Fibroblast of skin of abdomen (primary cell): ENCODE data around the gene CUL2.
A peak's percentile ranks its signal among the peaks of the same experiment; 100 is the strongest.
"Not testable (repeated sequence)": the region's sequence is repeated elsewhere in the genome, so short reads cannot be mapped to it uniquely, and the experiment has no call there.

Source experiments
- DNase-seq: peaks from one replicate; pipeline ENCODE4 v3.0.0-alpha.2; 2013

Gene CUL2

DNA sequence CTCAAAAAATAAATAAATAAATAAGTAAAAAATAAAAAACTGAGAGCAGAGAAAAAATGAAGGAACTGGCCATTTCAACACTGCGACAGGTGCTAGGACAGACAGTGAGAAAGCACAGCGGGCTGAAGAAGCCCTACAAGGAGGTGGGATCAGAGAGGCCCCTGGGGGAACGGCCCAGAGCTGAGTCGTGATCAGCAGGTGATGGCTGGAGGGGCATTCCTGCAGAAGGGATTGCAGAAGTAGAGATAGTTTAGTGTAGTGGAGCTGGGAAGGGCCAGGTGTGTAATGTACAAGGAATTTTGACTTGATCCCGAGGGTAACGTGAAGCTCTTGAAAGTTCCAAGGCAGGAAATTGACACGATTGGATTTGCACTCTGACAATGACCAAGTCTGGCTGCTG lies 112.1 kb downstream of the CUL2 start:
- no peak for DNase-seq

GRCh38 chr10:34976380-34976910 lies 113.7 kb downstream of the CUL2 start:
- not testable (repeated sequence) for DNase-seq

DNA sequence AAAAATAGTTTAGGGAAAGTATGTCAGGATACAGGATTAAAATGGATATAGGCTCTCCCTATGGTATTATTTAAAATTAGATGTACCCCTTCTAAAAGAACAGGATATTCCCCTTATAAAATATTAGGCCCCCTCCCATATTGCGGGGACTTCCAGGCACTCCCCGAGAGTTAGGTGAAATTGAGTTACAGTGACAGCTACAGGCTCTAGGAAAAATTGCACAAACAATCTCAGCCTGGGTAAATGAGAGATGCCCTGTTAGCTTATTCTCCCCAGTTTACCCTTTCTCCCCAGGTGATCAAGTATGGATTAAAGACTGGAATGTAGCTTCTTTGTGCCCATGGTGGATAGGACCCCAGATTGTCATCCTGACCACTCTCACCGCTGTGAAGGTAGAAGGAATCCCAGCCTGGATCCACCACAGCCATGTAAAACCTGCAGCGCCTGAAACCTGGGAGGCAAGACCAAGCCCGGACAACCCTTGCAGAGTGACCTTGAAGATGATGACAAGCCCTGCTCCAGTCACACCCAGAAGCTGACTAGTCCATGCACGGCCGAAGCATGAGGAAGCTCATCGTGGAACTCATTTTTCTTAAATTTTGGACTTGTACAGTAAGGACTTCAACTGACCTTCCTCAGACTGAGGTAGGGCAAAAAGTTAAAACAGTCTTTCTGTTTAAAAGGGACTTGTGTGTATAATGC lies 115.6 kb downstream of the CUL2 start:
- not testable (repeated sequence) for DNase-seq

DNA sequence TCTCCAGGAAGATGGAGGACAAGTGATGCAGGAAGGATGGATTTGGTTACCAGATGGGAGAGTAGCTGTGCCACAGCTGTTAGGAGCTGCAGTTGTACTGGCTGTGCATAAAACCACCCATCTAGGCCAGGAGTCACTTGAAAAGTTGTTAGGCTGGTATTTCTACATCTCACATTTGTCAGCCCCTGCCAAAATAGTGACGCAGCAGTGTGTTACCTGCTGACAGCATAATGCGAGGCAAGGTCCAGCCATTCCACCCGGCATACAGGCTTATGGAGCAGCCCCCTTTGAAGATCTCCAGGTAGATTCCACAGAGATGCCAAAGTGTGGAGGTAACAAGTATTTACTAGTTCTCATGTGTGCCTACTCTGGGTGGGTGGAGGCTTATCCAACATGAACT lies 116.4 kb downstream of the CUL2 start:
- not testable (repeated sequence) for DNase-seq

DNA sequence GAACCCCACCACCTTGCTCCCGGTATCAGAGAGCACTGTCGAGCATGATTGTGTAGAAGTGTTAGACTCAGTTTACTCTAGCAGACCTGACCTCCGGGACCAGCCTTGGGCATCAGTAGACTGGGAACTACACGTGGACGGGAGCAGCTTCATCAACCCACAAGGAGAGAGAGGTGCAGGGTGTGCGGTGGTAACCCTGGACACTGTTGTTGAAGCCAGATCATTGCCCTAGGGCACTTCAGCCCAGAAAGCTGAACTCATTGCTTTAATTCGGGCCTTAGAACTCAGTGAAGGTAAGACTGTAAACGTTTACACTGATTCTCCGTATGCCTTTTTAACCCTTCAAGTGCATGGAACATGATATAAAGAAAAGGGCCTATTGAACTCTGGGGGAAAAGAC lies 117.0 kb downstream of the CUL2 start:
- DNase-seq, result not testable (repeated sequence)

- not testable (repeated sequence) for DNase-seq
These were observed 117.5 kb downstream of the CUL2 start for GRCh38 chr10:34972591-34972990.

DNA sequence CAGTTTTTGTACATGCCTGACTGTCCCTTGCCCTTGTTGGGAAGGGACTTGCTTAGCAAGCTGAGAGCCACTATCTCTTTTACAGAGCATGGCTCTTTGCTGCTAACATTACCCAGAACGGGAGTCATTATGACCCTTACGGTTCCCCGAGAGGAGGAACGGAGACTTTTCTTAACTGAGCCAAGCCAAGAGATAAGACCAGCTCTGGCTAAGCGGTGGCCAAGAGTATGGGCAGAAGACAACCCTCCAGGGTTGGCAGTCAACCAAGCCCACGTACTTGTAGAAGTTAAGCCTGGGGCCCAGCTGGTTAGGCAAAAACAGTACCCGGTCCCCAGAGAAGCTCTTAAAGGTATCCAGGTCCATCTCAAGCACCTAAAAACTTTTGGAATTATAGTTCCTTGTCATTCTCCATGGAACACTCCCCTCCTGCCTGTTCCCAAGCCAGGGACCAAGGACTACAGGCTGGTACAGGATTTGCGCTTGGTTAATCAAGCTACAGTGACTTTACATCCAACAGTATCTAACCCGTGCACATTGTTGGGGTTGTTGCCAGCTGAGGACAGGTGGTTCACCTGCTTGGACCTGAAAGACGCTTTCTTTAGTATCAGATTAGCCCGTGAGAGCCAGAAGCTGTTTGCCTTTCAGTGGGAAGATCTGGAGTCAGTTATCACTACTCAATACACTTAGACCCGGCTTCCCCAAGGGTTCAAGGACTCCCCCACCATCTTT lies 118.4 kb downstream of the CUL2 start:
- DNase-seq, result not testable (repeated sequence)

GRCh38 chr10:34969171-34969570 lies 121.0 kb downstream of the CUL2 start:
- no peak for DNase-seq

DNA sequence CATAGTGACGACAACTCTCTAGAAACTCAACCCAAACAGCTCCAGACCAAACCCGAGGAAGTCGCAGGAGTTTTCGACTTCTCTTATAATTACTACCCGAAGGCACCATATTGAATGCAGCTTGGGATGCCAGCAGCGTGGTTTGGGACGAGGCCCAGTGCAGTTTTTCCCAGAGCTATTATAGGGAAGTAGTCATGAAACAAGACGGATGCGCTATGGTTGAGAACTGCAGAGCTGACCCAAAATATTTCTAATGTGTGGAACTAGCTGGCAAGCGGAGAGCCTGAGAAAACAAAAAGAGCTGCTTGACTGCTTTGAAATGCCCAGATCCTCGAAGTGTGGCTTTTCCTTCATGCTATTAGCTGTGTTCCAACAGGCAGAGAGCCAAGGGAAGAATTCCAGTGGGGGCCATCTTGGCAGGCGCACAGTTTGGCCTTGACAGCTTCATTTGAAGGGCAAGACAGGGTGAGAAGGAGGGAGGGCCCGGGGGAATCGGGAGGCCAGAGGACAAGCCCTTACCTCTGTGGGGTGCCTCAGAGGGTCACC lies 122.7 kb downstream of the CUL2 start:
- peak; percentile 84 for DNase-seq

DNA sequence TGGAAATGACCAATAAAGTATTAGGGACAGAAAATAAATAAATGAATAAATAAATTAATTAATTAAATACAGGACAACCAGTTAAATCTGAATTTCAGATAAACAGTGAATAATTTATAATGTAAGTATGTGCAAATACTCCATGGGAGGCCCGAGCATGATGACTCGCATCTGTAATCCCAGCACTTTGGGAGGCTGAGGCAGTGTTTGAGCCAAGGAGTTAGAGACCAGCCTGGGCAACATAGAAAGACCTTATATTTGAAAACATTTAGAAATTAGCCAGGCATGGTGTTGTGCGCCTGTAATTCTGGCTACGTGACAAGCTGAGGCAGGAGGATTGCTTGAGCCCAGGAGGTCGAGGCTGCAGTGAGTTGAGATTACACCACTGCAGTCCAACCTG lies 123.7 kb downstream of the CUL2 start:
- peak; percentile 57 for DNase-seq

DNA sequence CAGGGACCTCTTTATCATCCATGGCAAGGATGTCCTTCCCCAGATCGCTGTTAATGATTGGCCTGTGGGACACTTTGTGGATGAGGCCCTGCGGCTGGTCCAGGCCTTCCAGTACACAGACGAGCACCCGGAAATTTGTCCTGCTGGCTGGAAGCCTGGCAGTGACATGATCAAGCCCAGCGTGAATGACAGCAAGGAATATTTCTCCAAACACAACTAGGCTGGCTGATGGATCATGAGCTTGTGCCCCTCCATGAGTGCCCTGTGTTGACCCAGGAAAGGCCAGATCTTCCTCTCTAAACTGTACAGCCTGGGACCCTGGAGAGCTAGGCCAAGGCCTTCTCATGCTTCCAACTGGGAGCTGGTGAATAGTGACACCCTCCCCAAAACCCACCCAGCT lies 124.1 kb downstream of the CUL2 start:
- DNase-seq, result no peak

DNA sequence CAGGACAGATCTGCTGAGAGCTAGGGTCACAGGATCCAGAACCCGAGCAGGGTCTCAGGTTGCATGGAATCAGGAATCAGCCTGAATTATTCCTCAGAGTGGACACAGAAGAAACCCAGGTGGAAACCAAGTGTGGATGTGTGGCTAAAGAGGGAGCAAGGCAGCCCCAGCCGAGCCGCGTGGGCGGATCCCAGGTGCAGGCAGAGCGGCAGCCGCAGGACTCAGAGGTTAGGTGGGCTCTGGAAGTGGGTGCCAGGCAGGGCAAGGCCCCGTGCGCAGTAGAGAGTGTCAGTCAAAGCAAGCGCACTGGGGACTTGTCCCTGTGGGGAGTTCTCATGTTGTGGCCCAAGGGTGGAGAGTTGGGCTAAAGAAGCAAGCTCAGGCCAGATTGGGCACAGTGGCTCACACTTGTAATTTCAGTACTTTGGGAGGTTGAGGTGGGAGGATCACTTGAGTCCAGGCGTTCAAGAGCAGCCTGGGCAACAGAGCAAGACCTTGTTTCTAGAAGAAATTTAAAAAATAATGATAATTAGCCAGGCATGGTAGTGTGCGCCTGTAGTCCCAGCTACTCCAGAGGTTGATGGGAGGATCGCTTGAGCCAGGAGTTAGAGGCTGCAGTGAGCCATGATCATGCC lies 125.9 kb downstream of the CUL2 start:
- no peak for DNase-seq

DNA sequence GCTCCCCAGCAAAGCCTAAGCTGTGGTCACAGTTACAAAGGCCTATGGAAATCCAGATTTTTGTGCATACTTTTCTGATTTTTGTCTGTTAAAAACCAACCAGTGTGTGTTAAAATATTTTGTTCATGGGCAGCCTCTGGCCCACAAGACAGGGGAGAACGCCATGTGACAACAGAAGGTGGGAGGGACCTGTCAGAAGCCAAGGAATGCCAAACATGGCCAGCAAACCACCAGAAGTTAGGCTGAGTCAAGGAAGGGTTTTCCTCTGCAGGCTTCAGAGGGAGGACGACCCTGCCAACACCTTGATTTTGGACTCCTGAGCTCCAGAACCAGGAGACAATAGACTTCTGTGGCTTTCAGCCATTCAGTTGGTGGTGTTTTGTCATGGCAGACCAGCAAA lies 127.3 kb downstream of the CUL2 start:
- peak; percentile 18 for DNase-seq

GRCh38 chr10:34960983-34961382 lies 129.2 kb downstream of the CUL2 start:
- DNase-seq, result peak; percentile 9

- DNase-seq, result no peak
These were observed 130.4 kb downstream of the CUL2 start for GRCh38 chr10:34959786-34960185.

DNA sequence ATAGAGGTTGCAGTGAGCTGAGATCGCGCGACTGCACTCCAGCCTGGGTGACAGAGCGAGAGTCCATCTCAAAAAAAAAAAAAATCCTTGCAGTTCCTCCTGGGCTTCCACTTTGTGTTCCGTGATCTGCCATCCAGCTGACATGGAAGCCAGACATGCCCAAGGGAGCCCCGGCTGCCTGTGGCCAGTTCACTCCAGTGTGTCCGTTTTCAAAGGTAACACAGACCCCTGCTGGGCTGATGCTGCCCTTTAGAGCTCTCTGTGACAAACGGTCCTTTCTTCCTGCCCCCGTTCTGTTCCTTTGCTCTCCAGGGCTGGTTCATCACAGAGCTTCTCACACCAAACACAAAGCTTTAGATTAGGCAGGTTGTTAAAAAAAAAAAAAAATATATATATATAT lies 130.8 kb downstream of the CUL2 start:
- DNase-seq, result no peak
